GM18498 (cell line): Measurements from ENCODE around the gene TPM1.

Experiments
- ATAC-seq: cut with Tn5 transposase; IDR thresholded peaks from one replicate; pipeline ENCODE4 v1.9.1; 2021; ENCODE audit warnings: mild to moderate bottlenecking, moderate library complexity; ENCODE audit not compliant: unreplicated experiment

TPM1 gene

DNA sequence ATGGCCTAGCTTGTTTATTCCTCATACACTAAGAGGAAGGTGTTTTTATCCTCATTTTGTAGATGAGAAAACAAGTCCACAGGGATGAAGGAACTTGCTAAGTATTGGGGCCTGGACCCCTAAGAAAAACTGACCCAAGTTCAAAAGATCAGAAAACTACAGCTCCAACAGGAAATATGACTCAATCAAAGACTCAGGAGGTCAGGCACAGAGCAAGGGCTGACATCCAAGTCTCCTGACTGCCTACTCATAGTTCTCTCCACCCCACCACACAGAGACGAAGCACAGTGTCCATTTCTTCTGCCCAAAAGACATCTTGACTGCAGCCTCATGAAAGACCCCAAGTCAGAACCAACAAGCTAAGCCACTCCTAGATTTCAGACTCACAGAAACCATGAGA lies 26.9 kb upstream of the TPM1 start:
- ATAC-seq = no peak

DNA sequence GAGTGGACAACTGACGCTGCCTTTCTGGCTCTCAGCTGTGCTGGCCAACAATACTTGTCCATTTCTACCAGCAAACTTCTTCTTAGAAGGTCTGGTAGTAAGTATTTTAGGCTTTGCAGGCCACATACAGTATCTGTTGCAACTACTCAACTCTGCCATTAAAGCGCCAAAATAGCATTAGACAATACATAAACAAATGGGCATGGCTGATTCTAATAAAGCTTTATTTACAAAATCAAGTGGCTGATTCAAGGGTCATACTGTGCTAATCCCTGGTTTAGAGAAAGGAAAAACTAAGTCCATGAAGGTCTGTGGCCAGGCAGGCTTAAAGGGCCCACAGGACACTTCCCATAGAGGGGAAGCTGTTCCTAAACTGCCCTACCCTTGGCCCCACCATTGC lies 26.3 kb upstream of the TPM1 start:
- no peak for ATAC-seq

DNA sequence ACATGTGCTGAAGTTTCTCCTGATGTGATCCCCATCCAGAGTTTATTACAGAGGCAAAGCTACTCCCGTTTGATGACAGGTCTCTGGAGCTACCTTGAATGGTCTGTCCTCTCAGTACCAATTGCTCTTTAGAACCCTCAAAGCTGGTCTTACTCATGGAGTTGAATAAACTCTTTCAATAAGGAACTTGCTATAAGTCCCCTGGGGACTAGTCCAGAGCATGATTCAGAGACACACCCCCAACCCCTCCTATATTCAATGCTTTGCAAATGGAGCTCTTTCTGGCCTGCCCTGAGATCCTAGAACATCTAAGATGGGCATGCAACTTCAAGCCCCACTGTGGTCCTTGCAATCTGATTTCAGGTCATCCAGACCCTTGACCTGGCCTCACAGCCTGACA lies 23.9 kb upstream of the TPM1 start:
- ATAC-seq = no peak

DNA sequence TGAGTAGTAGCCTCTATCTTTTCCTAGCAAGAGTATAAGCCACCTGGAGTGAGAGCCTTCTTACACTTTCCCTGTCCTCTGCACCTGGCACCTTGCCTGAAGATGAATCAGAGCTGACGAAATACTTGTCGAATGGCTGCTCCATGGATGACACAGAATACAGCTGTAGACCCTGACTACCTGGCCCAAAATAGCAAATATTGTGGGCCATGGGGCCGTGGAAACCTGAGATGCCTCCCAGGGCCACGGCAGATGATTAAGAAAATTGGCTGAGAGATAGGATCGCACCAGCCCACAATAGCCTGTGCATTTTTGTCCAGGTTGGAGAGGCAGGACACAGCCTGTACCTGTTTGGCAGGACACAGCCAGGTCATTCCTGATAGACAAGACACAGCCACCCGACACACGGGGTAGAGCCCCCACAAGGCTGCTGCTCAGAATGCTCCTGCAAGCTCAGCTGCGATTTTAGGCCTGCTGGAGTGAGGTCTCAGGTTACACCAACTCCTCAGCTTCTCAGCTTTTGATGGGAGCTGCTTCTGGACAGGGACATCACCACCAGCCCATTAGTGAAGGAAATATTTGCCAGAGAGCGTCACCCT lies 22.9 kb upstream of the TPM1 start:
- no peak for ATAC-seq

DNA sequence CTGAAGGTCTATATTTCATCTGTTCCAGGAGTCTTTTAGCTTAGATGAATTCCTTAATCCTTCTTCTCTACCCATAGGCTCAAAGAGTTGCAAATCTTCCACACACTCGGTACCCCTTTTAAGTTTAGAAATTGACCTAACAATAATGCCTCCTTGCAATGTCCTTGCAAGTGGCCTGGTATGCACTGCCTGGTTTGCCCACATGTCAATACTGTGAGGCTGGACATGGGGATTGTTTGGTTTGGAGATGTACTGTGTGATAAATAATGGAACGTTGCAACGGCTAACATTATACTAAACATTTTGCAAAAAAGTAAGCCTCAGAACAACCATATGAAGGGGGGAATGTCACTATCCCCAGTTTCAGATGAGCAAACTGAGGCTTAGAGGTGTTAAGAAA lies 22.4 kb upstream of the TPM1 start:
- no peak for ATAC-seq

DNA sequence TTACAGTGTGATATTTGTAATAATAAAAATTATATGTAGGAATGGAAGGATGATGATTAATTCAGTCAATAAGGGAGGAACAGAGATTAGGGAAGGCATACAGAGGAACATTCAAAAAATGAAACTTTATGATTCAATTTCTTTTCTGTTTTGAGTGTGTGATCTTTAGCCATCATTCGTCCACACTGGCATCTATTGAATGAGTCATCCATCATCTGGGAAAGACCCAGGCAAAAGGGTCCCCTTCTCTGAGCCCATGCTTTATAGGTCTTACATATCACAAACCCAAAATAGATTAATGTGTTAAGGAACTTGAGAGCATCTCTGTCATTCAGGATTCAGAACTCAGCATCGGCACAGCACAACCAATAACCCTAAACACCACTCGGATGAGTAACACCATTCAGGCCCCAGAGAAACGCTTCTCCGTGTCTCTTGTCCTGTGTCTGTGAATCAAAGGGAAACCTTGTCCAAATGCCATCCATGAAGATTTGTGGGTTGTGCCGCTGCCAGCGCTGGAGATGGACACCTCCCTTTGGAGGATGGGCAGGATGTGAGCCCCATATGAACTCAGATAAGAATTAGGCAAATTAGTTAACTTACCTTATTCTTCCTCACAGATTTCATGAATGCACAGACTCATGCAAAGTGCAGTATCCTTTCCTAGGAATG lies 21.7 kb upstream of the TPM1 start:
- no peak for ATAC-seq

DNA sequence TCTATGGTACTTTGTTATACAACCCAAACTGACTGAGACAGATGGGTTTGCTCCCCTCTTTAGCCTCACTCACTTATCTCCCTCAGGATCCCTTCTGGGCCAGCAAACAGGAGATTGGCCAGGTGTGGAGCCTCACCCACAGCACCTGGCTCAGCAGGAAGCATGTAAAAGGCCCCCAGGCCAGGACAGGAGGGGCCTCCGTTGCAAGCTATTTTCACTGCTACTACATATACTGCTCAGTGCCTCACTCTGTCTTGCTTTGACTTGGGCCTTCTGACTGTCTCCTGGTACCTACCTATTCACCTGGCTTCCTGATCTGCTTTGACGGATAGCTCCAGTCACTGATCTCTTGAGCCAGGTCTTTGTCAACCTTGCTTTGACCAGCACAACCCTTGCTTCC lies 20.4 kb upstream of the TPM1 start:
- no peak for ATAC-seq

DNA sequence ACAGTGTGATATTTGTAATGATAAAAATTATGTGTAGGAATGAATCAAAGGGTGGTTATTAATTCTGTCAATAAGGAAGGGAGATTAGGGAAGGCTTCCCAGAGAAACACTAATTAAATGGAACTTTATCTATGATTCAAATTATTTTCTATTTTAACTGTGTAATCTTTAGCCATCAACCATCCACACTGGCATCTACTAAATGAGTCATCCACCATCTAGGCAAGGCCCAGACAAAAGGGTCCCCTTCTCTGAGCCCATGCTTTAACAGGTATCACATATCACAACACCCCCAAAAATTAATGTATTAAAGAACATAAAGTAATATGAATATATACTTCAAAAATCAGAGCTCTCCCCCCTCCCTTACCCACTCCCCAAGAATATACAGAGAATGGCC lies 19.9 kb upstream of the TPM1 start:
- ATAC-seq = no peak

DNA sequence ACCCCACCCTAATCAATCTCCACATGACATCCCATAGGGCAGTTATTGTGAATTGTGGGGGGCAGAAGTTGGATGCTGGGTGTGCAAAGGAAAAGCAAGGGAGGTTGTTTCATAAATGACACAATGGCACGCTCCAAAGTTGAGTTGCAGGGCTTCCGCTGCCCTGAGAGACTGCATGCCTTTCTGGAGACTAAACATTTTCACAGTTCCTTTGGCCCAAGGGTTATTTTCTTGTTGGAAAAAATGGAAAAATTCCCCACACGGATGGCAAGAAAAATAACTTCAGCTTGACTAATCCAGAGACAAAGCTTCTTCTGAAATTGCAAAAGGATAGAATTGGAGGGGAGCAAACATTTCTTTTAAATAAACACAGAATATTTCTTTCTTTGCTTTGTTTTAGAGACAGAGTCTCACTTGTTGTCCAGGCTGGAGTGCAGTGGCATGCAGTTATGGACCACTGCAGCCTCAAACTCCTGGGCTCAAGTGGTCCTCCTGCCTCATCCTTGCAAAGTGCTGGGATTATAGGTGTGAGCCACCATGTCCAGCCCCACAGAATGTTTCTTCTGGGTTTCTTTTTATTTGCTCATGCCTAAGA lies 19.1 kb upstream of the TPM1 start:
- no peak for ATAC-seq

DNA sequence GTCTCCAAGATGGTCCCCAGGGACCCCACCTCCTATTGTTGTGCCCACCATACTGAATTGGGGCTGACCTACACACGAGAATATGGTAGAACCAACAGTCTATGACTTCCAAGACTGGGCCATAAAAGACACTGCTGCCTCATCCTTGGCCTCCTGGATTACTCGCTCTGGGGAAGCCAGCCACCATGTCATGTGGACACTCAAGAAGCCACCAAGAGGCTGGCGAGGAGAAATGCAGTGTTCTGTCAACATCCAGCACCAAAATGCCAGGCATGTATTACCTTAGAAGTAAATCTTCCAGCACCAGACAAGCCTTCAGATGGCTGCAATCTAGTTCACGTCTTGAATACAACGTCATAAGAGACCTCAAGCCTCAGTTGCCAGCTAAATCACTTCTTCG lies 17.1 kb upstream of the TPM1 start:
- ATAC-seq = no peak

DNA sequence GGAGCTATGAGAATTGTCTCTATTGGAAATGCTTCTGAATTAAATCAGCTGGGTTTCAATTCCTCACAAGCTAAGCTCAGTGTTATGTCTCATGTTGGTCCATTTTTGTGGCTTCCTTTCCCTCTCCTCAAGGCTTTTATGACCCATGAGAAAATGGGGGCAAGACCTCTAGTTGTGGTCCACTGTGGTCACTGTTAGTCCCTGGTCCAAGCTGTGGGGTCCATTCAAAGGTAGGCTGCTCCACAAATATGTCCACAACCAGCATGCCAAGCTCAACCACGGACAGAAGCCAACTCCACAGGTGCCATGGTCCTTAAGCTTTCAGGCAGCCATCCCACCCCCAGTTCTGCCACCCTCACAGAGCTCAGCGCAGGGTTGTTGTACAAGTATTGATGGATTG lies 14.9 kb upstream of the TPM1 start:
- ATAC-seq = no peak

DNA sequence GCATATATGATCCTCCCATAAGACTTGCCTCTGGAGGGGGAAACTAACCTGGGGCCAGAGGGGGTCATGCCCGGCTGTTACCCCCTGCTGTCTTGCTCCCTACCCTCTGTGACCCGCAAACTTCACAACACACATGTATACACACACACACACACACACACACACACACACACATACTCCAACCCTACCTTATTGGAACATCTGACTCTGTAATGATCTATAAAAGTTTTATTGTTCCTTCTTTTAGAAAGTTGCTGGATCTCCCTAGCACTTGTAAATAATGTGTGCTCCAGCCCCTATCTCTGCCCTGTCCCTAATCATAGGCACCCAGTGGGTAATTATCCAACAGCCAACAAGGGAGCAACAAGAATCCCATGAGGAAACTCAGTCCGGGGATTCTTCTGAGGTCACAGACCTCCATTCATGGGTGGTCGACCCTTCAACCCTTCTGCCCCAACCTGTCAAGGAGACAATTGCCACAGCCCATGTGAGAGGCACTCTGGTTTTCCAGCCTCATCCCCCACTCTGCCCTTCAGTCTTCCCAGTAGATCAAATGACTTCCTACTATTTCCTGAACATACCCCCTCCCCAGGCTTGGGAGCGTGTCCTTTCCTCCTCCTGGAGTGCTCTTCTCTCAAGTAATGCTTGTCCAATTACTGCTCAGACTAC lies 14.0 kb upstream of the TPM1 start:
- ATAC-seq = no peak

DNA sequence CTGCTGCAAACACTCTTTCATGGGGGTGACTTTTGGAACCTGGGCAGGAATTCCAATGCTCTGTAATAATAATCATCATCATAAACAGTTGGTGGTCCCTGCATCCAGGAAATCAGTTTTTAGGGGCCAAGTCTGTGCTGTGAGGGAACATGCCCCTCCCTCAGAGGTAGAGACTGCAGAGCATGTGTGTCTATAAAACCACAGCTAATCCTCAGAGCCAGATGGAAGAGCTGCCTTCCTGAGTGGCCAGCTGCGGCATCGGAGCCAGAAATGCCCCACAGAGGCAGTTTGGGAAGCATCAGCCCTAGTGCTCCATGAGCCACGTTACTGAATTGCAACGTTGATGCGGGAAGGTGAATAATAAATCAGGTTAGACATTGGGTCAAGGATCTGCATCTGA lies 12.9 kb upstream of the TPM1 start:
- ATAC-seq = no peak

DNA sequence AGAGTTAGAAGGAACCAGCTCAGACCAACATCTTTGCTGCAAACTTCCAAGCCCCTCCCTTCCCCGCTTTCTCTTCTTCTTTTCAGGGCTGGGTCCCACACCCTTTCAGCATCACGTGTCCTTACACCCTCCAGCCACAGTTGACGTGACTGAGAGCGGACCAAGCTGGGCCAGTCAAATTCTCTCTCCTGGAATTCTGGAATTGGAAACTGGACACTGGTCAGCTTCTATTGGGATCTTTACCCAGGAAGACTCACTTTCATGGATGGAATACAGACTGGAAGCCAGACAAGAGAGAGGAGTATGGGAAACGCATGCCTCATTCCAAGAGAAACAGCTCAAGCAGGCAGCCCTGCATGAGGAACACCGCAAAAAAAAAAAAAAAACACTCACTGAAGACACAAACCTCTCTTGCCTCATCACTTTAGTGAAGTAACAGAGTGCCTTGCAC lies 12.4 kb upstream of the TPM1 start:
- no peak for ATAC-seq

DNA sequence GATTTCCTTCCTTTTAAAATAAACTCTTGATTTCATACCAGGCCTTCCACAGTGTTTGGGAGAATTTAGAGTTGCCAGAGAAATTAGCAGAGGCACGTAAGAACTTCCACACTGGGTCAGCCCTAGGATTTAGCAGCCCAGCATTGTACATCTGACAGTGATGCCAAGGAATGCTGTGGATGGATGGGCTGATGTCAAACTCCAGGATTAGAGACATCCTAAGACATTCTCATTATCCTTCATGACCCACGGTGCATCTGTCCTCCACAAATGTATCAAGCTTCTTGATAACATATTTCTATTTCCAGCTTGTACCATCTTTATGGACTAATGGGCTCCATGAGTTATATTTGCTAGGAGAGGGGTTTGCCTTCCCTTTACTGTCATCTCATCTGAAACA lies 8.0 kb upstream of the TPM1 start:
- ATAC-seq = no peak

DNA sequence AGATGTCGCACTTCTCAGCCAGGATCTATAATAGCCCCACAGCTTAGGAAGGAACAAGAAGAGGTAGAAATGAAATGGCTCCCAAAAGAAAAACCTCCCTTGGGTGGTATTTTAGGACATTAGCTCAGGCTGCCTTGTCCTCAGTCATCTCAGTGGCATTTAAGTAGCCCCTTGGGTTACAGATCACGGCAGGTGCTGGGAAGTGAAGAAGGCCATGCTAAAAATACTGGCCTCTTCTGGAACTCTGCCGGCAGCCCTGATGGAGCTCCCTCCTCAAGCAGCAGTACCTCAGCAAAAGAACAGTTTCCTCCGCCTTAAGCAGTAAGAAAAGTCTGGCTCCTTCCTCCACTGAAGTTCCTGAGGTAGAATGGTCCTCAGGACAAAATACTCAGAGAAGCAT lies 7.3 kb upstream of the TPM1 start:
- ATAC-seq = no peak

DNA sequence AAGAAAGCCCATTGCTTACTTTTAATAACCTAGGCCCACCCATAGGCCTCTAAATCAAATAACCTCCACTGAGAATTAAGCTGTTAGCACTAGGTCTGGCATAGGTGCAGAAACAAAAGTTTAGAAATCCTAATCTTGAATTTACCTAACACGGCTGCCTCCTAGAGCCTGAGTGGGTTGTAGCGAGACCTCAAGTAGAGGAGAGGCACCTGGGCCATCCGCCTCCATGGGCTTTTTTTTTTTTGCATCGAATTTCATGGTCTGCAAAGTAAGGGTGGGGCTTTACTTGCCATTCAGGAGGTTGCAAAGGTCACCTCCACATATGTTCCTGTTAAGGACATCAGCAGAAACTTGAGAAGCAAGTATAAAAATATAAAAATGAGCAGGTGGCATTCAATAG lies 6.6 kb upstream of the TPM1 start:
- ATAC-seq = no peak

DNA sequence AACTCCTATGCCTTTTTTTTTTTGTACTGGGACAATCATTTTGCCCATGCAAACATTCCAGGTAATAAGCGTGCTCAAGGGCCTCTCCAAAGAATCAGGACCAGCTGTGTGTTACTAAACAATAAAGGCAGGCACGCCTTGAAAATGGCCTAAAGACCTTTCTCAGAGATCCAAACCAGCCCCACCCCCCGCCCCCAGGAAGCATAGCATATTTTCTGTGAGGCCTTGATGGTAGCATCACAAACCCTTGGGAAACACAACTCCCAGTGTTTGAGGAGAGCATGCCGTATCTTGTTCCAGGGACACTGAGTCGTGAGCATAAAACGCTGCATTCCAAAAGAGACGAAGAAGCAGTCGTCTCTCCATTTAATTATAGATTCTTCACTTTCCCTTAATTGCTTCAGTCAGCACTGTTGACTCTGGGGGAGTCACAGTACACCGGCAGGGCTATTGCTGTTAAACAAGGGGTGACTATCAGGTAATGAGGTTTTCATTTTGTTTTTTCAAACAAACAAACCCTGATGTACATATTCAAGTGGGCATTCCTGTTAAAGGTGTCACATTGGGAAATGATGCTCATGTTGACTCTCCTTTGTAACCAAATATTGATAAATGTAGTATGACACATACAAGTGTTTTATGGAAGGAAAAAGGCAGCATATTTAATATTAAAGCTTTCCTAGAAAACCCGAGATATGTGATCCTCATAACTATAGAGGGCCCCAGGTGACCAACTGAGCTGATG lies 4.4 kb upstream of the TPM1 start:
- no peak for ATAC-seq

DNA sequence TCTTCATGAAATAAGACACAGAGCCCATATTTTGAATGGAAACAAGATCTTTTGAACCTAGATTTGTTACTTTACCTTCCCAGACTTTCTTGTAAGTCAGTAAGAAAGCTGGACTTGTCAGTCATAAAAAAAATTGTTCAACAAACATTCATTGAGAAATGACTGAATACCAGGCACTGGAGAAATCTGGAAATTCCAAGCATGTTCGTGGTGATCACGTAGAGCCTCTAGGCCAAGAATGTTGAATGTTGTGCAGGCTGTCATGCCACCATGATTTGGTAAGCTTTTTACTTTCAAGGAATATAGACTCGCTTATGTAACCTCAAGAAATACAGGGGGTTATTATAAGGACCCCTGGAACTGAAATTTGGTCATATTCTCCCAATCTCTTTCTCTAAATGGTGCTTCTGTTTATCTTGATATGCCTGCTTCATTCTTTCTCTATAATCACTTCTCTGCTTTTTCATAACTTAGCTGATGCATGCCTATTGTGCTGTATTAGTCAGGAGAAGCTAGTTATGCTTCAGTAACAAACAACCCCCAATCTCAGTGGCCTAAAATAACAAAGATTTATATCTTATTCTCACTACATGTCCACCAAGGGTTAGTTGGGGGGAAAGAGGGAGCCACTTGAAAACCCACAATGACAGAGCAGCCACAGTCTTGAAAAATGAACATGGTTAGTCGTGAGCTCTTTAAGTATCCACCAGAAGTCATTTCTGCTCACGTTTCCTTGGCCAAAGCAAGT lies 3.4 kb upstream of the TPM1 start:
- ATAC-seq = no peak

DNA sequence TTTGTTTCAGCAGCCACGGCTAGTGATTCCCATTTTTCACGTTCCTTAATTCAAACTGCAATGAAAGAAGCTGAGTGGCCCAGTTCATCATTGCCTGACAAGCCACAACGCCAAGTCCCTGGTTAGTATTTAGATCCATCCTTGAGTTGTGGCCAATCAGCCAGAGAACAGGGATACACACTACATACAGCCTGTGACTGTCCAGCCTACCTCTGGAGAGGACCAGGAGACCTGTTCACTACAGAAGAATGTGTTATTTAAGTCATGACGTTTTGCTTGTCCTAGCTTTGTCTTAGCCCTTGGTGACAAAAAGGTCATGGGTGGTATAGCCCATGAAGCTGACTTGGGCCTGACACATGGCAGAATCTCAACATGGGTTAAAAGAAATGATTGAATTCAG lies 2.7 kb upstream of the TPM1 start:
- no peak for ATAC-seq

DNA sequence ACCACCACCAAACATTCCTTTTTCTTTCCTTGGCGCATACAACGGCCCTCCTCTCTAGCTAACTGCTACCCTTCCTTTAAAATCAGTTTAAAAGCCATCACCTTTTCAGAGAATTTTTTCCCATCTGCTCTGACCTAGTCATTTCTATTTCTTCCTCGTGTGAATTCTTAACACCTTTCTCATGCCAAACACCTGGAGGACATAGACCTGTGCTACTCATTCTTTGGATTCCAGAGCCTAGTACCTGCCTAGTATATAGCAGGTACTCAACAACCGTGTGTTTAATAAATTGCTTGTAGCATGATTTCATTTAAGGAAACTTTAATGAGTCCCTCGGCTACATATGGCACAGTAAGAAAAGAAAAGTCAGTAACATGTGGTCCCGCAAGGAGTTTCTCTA lies 2.0 kb upstream of the TPM1 start:
- no peak for ATAC-seq
